ENCODE results near the gene ERGIC1.

- TF ChIP-seq FOXK2 (IDR thresholded peaks at IDR 0.05) (no peak), ZNF384 (IDR thresholded peaks at IDR 0.05) (no peak), BHLHE40 (IDR thresholded peaks at IDR 0.05; ENCODE audit: borderline replicate concordance) (no peak), FOXM1 (IDR thresholded peaks at IDR 0.05; ENCODE audit: borderline replicate concordance) (no peak), L3MBTL2 (conservative IDR thresholded peaks at IDR 0.05) (no peak)
- TF ChIP-seq, protein P1, sequence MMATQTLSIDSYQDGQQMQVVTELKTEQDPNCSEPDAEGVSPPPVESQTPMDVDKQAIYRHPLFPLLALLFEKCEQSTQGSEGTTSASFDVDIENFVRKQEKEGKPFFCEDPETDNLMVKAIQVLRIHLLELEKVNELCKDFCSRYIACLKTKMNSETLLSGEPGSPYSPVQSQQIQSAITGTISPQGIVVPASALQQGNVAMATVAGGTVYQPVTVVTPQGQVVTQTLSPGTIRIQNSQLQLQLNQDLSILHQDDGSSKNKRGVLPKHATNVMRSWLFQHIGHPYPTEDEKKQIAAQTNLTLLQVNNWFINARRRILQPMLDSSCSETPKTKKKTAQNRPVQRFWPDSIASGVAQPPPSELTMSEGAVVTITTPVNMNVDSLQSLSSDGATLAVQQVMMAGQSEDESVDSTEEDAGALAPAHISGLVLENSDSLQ (IDR thresholded peaks at IDR 0.05) = no peak
Measured at GRCh38 chr5:172839669-172840431, 5.8 kb downstream of the ERGIC1 start.

Data from HEK293T (cell line).